Activated CD4-positive, alpha-beta T cell treated with anti-CD3 and anti-CD28 coated beads, Interleukin-2, amount 50 U/mL, for 4 hours (primary cell): ENCODE measurements around the gene PIAS2.
"Not testable (repeated sequence)": the region's sequence is repeated elsewhere in the genome, so short reads cannot be mapped to it uniquely, and the experiment has no call there.

ENCODE experiments used
- DNase-seq, 2 experiments: peaks; one replicate each; pipeline ENCODE4 v3.0.0-alpha.2; 2020

The PIAS2 gene

DNA sequence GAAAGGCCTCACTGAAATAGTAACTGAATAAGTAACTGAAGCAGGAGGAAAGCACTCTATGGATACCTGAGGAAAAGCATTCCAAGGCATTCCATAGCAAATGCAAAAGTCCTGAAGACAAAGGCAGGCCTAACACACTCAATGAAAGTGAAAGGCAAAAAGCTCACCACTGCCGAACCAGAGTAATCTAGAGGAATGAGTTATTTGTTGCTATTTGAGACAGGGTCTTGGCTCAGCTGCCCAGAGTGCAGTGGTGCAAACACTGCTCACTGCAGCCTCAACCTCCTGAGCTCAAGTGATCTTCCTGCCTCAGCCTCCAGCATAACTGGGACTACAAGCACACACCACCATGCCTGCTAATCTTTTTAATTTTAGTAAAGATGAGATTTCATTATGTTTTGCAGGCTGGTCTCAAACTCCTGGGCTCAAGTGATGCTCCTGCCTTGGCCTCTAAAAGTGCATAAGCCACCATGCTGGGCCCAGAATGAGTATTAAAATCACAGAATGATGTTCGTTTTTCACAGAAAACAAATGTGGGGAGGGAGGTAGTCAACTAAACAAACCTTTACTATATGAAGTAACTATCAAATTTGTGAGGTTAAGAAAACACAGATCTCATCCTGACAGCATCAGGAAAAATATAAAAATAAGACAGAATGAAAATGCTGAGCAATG lies 17.9 kb downstream of the PIAS2 start:
- no peak for DNase-seq

DNA sequence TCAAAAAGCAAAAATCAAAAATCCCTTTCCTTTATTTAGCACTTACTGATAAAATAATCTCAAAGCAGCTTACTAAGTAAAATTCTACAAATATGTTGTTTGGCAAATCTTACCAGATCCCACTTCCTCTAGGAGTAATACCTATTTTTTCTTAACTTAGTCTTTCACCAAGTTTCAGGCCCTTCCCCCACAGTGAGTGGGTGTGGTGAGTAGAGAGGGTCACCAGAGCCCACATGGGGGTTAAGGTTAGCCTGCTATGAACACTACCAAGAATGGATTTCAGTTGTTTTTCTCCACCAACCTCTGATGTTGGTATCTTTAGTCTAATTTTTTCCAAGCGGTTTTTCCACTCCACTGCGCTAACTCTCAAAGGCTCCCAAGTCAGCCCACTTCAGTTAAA lies 23.2 kb downstream of the PIAS2 start:
- no peak for DNase-seq

- no peak for DNase-seq
Measured at GRCh38 chr18:46893360-46893759, 23.9 kb downstream of the PIAS2 start.

DNA sequence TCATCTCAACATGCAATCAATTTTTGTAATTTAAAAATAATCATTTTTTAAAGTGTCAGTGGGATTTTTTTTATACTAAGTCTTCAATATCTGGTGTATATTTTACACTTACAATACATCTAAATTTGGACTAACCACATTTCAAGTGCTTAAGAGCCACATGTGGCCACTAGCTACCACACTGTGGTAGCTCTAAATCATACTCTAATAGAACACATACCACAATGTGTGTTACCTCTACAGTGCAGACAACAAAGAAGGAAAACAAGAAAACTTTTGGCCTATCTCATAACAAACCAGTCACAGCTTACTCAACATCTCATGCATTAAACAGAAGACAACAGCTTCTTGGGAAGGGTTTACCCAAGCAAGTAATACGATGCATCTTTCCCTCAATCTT lies 24.5 kb downstream of the PIAS2 start:
- no peak for DNase-seq

DNA sequence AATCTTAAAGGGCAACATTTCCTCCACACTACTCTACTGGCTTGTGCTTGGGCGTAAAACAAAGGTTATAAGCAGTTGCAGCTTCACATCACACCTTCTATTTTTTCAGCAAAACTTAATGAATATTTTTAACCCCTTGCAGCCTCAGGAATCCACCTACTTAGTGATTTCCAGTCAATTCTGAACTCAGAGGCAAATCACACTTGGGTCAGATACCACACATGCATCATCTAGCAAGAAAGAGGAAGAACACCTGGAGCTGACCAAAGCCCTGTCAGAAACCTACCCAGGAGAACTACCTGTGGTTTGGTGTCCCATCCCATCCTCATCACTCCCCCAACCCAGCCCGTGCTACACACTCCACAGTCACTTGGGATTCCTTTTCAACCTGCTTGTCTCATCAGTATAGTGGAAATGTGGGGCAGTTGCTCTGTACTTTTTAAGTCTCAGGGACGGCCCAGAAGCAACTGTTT lies 25.5 kb downstream of the PIAS2 start:
- DNase-seq = no peak

- DNase-seq = no peak
Measured at GRCh38 chr18:46888965-46889364, 28.3 kb downstream of the PIAS2 start.

- DNase-seq = no peak
Measured at GRCh38 chr18:46886893-46887292, 30.4 kb downstream of the PIAS2 start.

GRCh38 chr18:46883180-46883579 lies 34.1 kb downstream of the PIAS2 start:
- no peak for DNase-seq

DNA sequence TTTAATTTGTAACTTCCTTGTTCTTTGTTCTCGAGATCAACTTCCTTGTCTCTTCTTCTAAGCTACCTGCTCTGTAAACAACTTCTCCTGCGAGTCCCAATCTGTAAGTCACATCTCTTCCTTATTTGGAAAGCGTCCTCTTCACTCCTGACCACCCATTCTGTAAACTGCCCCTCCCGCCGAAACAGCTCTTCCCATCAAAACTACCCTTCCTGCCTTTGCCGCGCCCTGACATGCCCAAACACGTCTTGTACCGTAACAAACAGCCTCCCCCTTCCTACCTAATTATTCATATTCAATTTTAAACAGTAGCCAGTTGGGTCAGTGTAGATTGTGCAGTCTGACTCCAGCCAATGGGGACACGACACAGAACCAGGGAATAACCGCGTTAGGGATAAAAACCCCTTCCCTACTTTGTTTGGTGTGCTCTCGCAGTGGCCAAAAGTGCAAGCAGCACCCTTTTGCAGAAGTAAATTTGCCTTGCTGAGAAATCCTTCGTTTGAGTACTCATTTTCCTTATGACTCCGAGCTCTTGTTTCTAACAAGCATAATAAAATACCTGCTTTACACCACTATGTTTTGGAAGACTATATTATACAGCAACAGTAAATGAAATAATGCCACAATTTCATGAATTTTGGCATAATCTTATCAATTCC lies 39.8 kb downstream of the PIAS2 start:
- no peak for DNase-seq

- no peak for DNase-seq
Measured at GRCh38 chr18:46868169-46868921, 49.0 kb downstream of the PIAS2 start.

GRCh38 chr18:46867367-46868143 lies 49.8 kb downstream of the PIAS2 start:
- no peak for DNase-seq

DNA sequence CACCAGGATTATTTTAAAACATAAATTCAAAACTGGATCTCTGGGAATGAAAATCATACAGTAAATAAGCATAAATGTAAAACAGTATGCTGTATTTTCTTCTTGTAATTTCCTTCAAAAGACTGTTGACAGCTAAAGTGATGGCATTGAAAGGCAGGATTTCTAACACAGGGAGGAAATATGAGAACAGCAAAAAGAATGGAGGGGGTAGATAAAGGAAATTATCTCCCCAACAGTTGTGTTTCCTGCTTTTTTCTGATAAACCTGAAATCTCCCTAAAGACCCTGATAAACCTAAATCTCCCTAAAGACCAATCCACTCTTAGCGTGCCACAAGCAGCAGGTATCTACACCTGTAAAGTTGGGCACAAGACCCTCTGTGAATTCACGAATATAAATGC lies 50.8 kb downstream of the PIAS2 start:
- DNase-seq = no peak

- not testable (repeated sequence) for DNase-seq
Measured at GRCh38 chr18:46865245-46865644, 52.1 kb downstream of the PIAS2 start.

GRCh38 chr18:46859855-46860254 lies 57.5 kb downstream of the PIAS2 start:
- no peak for DNase-seq

GRCh38 chr18:46858290-46858689 lies 59.0 kb downstream of the PIAS2 start:
- DNase-seq = no peak

- DNase-seq = no peak
Measured at GRCh38 chr18:46856973-46857372, 60.3 kb downstream of the PIAS2 start.

DNA sequence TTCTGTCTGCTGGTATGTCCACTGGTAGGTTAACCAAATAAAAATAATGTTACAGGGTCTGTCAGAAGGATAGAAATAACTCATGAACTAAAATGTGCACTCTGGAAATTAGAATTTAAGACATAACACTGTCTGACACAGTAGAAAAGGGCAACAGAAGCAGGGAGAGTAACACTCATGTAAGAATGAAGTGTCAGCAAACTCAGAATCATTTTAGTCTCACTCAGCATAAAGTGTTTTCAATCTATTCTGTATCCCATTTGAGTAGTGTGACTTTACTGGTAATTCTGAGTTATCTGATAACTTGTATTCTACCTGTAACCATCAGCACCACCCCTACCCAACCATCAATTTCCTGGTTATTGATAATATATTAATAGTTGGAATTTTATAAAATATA lies 68.3 kb downstream of the PIAS2 start:
- DNase-seq = no peak

- no peak for DNase-seq
Measured at GRCh38 chr18:46843372-46843771, 73.9 kb downstream of the PIAS2 start.

DNA sequence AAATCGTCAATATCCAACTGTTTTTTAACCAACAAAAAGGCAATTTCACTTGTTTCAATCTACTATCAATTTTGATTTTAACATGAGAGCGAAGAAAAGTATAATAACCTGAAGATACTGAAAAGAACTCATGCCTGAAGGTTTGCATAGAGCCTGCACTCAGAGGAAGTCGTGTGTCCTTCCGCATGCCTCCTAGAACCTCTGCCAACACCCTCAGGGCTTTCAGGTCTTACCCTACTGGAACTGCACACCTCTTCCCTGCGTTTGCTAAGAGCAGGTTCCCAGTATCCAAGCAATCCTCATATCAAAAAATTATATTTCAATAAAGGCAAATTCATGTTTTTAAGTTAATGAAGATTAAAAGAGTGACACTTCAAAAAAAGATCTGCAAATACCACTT lies 74.7 kb downstream of the PIAS2 start:
- no peak for DNase-seq

GRCh38 chr18:46833899-46834298 lies 83.4 kb downstream of the PIAS2 start:
- no peak for DNase-seq

- DNase-seq = no peak
Measured at GRCh38 chr18:46832849-46833248, 84.5 kb downstream of the PIAS2 start.

- not testable (repeated sequence) for DNase-seq
Measured at GRCh38 chr18:46832422-46832821, 84.9 kb downstream of the PIAS2 start.

DNA sequence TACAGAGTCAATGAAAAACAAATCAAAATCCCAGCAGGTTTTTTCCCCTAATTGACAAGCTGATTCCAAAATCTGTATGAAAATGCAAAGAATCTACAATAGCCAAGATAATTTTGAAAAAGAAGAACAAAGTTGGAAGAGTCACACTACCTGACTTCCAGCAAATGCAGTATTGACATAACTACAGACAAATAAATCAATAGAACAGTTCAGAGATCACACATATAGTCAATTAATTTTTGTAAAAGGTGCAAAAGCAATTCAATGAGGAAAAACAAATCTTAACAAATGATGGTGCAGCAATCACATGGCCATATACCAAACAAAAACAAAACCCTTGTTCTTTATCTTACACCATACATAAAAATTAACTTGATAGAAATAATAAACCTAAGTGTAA lies 85.9 kb downstream of the PIAS2 start:
- DNase-seq = no peak
